Measurements from ENCODE around the gene SORBS1. TPM values are rescaled to one million over a fixed set of nuclear protein-coding genes. Genes with fewer than 3 reads are reported as not detected.

SORBS1 gene
- total RNA-seq, 1 donor from 2014 or later, result 1.1 TPM

- intact Hi-C loops (cut with micrococcal nuclease), result no loop called here
Observed at GRCh38 chr10:95542330-95542729, 18.8 kb downstream of the SORBS1 start.

- intact Hi-C loops (cut with micrococcal nuclease), result no loop called here
Observed at GRCh38 chr10:95540514-95541052, 20.6 kb downstream of the SORBS1 start.

- intact Hi-C loops (cut with micrococcal nuclease), result no loop called here
Observed at GRCh38 chr10:95539560-95540284, 21.4 kb downstream of the SORBS1 start.

- intact Hi-C loops (cut with micrococcal nuclease), result no loop called here
Observed at GRCh38 chr10:95538412-95538811, 22.8 kb downstream of the SORBS1 start.

- intact Hi-C loops (cut with micrococcal nuclease), result no loop called here
Observed at GRCh38 chr10:95537542-95537927, 23.6 kb downstream of the SORBS1 start.

GRCh38 chr10:95536894-95537541, 24.2 kb downstream of the SORBS1 start:
- intact Hi-C loops (cut with micrococcal nuclease), result no loop called here

- intact Hi-C loops (cut with micrococcal nuclease), result no loop called here
Observed at GRCh38 chr10:95536017-95536416, 25.2 kb downstream of the SORBS1 start.

- intact Hi-C loops (cut with micrococcal nuclease), result no loop called here
Observed at GRCh38 chr10:95535526-95535925, 25.6 kb downstream of the SORBS1 start.

- intact Hi-C loops (cut with micrococcal nuclease), result no loop called here
Observed at GRCh38 chr10:95533590-95533989, 27.6 kb downstream of the SORBS1 start.

GRCh38 chr10:95532536-95532935, 28.6 kb downstream of the SORBS1 start:
- intact Hi-C loops (cut with micrococcal nuclease), result no loop called here

GRCh38 chr10:95531994-95532399, 29.2 kb downstream of the SORBS1 start:
- intact Hi-C loops (cut with micrococcal nuclease), result no loop called here

GRCh38 chr10:95531058-95531809, 29.9 kb downstream of the SORBS1 start:
- intact Hi-C loops (cut with micrococcal nuclease), result no loop called here

- intact Hi-C loops (cut with micrococcal nuclease), result no loop called here
Observed at GRCh38 chr10:95530561-95530960, 30.6 kb downstream of the SORBS1 start.

- intact Hi-C loops (cut with micrococcal nuclease), result no loop called here
Observed at GRCh38 chr10:95530029-95530428, 31.1 kb downstream of the SORBS1 start.

- intact Hi-C loops (cut with micrococcal nuclease), result no loop called here
Observed at GRCh38 chr10:95526044-95526443, 35.1 kb downstream of the SORBS1 start.

GRCh38 chr10:95525033-95525418, 36.1 kb downstream of the SORBS1 start:
- intact Hi-C loops (cut with micrococcal nuclease), result no loop called here

- intact Hi-C loops (cut with micrococcal nuclease), result no loop called here
Observed at GRCh38 chr10:95524358-95525032, 36.7 kb downstream of the SORBS1 start.

- intact Hi-C loops (cut with micrococcal nuclease), result no loop called here
Observed at GRCh38 chr10:95522117-95522516, 39.1 kb downstream of the SORBS1 start.

- intact Hi-C loops (cut with micrococcal nuclease), result no loop called here
Observed at GRCh38 chr10:95520617-95521016, 40.6 kb downstream of the SORBS1 start.

- intact Hi-C loops (cut with micrococcal nuclease), result no loop called here
Observed at GRCh38 chr10:95518455-95519452, 42.4 kb downstream of the SORBS1 start.
